Endodermal cell (in vitro differentiated cells): ENCODE results near the gene TLNRD1. TPM values are rescaled to one million over a fixed set of nuclear protein-coding genes. Genes with fewer than 3 reads are reported as not detected.

Source experiments
- DNase-seq: peaks from one replicate; pipeline ENCODE4 v3.0.0-alpha.2; 2017
- H3K27ac ChIP-seq: 2 replicates; pipeline ENCODE4 v1.5.1; 2013; ENCODE audit warnings: mild to moderate bottlenecking, low read depth, low read length, moderate library complexity
- H3K27me3 ChIP-seq: 2 replicates; pipeline ENCODE4 v1.6.1; 2013; ENCODE audit warnings: mild to moderate bottlenecking, low read length, moderate library complexity; ENCODE audit not compliant: insufficient read depth, control insufficient read depth, poor library complexity, severe bottlenecking
- H3K36me3 ChIP-seq: 2 replicates; pipeline ENCODE4 v1.7.0; 2013; ENCODE audit warnings: mild to moderate bottlenecking, low read length, moderate library complexity; ENCODE audit not compliant: control insufficient read depth, insufficient read depth
- H3K4me1 ChIP-seq: one replicate; pipeline ENCODE4 v1.7.0; 2013; ENCODE audit warnings: low read length; ENCODE audit not compliant: control insufficient read depth, insufficient read depth
- H3K4me3 ChIP-seq: 2 replicates; pipeline ENCODE4 v1.5.1; 2013; ENCODE audit warnings: mild to moderate bottlenecking, low read length, moderate library complexity
- H3K9ac ChIP-seq: 2 replicates; pipeline ENCODE4 v1.6.1; 2013; ENCODE audit warnings: mild to moderate bottlenecking, low read length, moderate library complexity; ENCODE audit not compliant: poor library complexity, severe bottlenecking; ENCODE audit errors: extremely low read depth
- H3K9me3 ChIP-seq: 2 replicates; pipeline ENCODE4 v1.6.1; 2013; ENCODE audit warnings: mild to moderate bottlenecking, low read length, moderate library complexity; ENCODE audit not compliant: control insufficient read depth
- H3K27ac Mint-ChIP-seq: 2 replicates; pipeline ENCODE4 v1.8.0; 2020; ENCODE audit warnings: mixed read lengths
- H3K27me3 Mint-ChIP-seq: 2 replicates; pipeline ENCODE4 v1.8.0; 2021; ENCODE audit warnings: mild to moderate bottlenecking, mixed read lengths; ENCODE audit not compliant: insufficient read depth
- H3K36me3 Mint-ChIP-seq: 2 replicates; pipeline ENCODE4 v1.8.0; 2020; ENCODE audit warnings: low read depth, mixed read lengths
- H3K4me1 Mint-ChIP-seq: 2 replicates; pipeline ENCODE4 v1.8.0; 2020; ENCODE audit warnings: mixed read lengths
- H3K4me3 Mint-ChIP-seq: 2 replicates; pipeline ENCODE4 v1.8.0; 2020; ENCODE audit warnings: mild to moderate bottlenecking, moderate library complexity, mixed read lengths
- H3K9me3 Mint-ChIP-seq: 2 replicates; pipeline ENCODE4 v1.8.0; 2020; ENCODE audit warnings: mild to moderate bottlenecking, mixed read lengths
- CTCF ChIP-seq: fragments of 200-600 bp; sonication (generic); conservative IDR thresholded peaks from 2 replicates; pipeline ENCODE4 v1.5.0; 2021; ENCODE audit warnings: antibody characterized with exemption, mild to moderate bottlenecking
- WGBS, 2 experiments: methylation state at CpG; one replicate each; pipeline versions ENCODE4 v1.1.5 to v1.1.7; 2013; ENCODE audit warnings: missing lambda C conversion rate in 2 of 2, mixed read lengths in 1 of 2; ENCODE audit not compliant: insufficient coverage in 1 of 2, insufficient read length in 1 of 2; 5-methylcytosine and 5-hydroxymethylcytosine counted together
- total RNA-seq, 2 donors: library from RNA; stranded (reverse); fragmentation: NEBNext Ultra II Directional in 1 of 2; extraction: Animal tissue kit (Norgen Biotek cat#: 25700) in 1 of 2; gene quantifications; 2 replicates in 1 of 2; 3 replicates in 1 of 2; pipeline ENCODE4 v1.2.1, GENCODE V29; 2021

Gene TLNRD1
- total RNA-seq, 2 donors from 2014 or later: 25.1 to 28.2 TPM

GRCh38 chr15:80988148-80988796 is 12.5 kb upstream of the TLNRD1 start:
- H3K27me3 Mint-ChIP-seq: no peaks in the 10 kb centered on the region
- H3K9ac ChIP-seq: peak overlapping the region; percentile 68
- H3K9me3 ChIP-seq: no peaks in the 10 kb centered on the region
- no peak overlapping the region for H3K27ac ChIP-seq
- H3K4me3 ChIP-seq: peak overlapping the region; percentile 98
- H3K27ac Mint-ChIP-seq: peak overlapping the region; percentile 10
- no peaks in the 10 kb centered on the region for H3K36me3 Mint-ChIP-seq
- H3K4me3 Mint-ChIP-seq: peak overlapping the region; percentile 88
- peaks cover 5% of the 10 kb centered on the region for H3K36me3 ChIP-seq
- H3K9me3 Mint-ChIP-seq: no peaks in the 10 kb centered on the region
- no peaks in the 10 kb centered on the region for H3K27me3 ChIP-seq
- no peaks in the 10 kb centered on the region for H3K4me1 ChIP-seq
- no peak for TF ChIP-seq CTCF
- no peak for DNase-seq
- 59 to 68% methylated on average over 4 to 8 of the region's 8 CpGs for WGBS, 2 experiments
- H3K4me1 Mint-ChIP-seq: peaks cover 27% of the 10 kb centered on the region

- no peak for TF ChIP-seq CTCF
- Histone ChIP-seq H3K9me3 (no peaks in the 10 kb centered on the region), H3K36me3 (peaks cover 5% of the 10 kb centered on the region), H3K27me3 (no peaks in the 10 kb centered on the region), H3K9ac (peak overlapping the region; percentile 68), H3K4me1 (no peaks in the 10 kb centered on the region), H3K4me3 (peak overlapping the region; percentile 98), H3K27ac (peak overlapping the region; percentile 27)
- Mint-ChIP-seq H3K4me1 (peaks cover 27% of the 10 kb centered on the region), H3K9me3 (no peaks in the 10 kb centered on the region), H3K36me3 (no peaks in the 10 kb centered on the region), H3K27ac (peak overlapping the region; percentile 95), H3K4me3 (peak overlapping the region; percentile 88), H3K27me3 (no peaks in the 10 kb centered on the region)
- 0% methylated on average over 2 to 7 of the region's 7 CpGs for WGBS, 2 experiments
- DNase-seq: no peak
Measured at GRCh38 chr15:80989081-80989517, 11.6 kb upstream of the TLNRD1 start.

- H3K4me3 ChIP-seq: peak within 1 kb of the TSS; percentile 98
- peak within 1 kb of the TSS; percentile 27 for H3K27ac ChIP-seq
- Mint-ChIP-seq H3K27ac (peak within 1 kb of the TSS; percentile 95), H3K27me3 (no peaks in the 10 kb centered on the region), H3K36me3 (no peaks in the 10 kb centered on the region), H3K4me3 (peak within 1 kb of the TSS; percentile 88), H3K4me1 (peaks cover 27% of the 10 kb centered on the region), H3K9me3 (no peaks in the 10 kb centered on the region)
- TF ChIP-seq CTCF: no peak
- H3K27me3 ChIP-seq: no peaks in the 10 kb centered on the region
- no peaks in the 10 kb centered on the region for H3K4me1 ChIP-seq
- peak; percentile 99 for DNase-seq
- peaks cover 5% of the 10 kb centered on the region for H3K36me3 ChIP-seq
- no peaks in the 10 kb centered on the region for H3K9me3 ChIP-seq
- WGBS, 2 experiments: 3 to 5% methylated on average over 22 to 63 of the region's 63 CpGs
- peak within 1 kb of the TSS; percentile 68 for H3K9ac ChIP-seq
Measured at GRCh38 chr15:80989518-80990478, 10.9 kb upstream of the TLNRD1 start, which contains the start of gene MESD. Gene MESD, minus strand, starts transcription at chr15:80989819. Its CDS starts 28 bp downstream, at chr15:80989791.
